Measurements from ENCODE around the gene CLIP2.
"Not testable (repeated sequence)": the region's sequence is repeated elsewhere in the genome, so short reads cannot be mapped to it uniquely, and the experiment has no call there.

The CLIP2 gene

DNA sequence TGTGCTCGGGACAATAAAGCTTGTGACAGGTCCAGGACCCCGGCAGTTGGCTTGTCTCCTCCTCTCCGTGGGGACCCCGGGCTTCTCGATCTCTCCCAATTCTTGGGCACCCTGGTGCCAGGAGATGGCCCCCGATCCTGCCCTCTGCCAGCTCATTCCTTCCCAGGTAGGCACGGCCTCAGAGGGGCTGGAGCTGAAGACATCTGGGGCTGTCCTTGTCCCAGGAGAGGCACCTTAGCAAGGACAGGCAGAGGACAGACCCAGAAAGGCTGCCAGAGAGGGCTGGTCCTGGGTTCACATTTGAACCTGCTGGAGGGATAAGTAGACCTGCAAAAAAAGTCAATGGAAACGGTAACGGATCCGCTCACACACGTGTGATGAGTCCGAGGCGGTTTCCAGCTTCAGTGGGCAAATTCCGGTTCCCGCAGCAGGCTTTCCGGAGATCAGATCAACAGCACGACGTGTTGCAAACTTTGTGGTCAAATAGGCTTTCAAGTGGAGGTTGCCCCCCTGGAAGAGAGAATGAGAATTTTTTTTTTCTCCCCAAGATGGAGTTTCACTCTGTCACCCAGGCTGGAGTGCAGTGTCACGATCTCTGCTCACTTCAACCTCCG lies 116.8 kb downstream of the CLIP2 start:
- no peak for FAIRE-seq
- DNase-seq (ENCODE audit: insufficient read length, low spot score): no peak
- no peak for TF ChIP-seq SPI1 (IDR thresholded peaks at IDR 0.05; ENCODE audit: low read depth, low read length)

DNA sequence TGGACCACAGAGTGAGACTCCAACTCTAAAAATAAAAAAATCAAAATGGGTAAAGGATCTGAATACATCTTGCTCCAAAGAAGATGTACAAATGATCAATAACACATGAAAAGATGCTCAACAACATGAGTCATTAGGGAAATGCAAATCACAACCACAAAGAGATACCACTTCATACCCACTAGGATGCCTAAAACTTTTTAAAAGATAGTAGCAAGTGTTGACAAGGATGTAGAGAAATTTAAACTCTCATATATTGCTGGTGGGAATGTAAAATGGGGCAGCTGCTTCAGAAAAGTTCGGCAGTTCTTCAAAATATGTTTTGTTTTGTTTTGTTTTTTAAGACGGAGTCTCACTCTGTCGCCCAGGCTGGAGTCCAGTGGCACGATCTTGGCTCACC lies 118.8 kb downstream of the CLIP2 start:
- no peak for FAIRE-seq
- no peak for TF ChIP-seq TAF1 (IDR thresholded peaks at IDR 0.05; ENCODE audit: low read depth, low read length)
- no peak for TF ChIP-seq POLR2AphosphoS5 (IDR thresholded peaks at IDR 0.05; ENCODE audit: low read depth, low read length)
- TF ChIP-seq POLR2A (IDR thresholded peaks at IDR 0.05; ENCODE audit: low read depth, low read length): no peak
- no peak for TF ChIP-seq POU2F2 (IDR thresholded peaks at IDR 0.05; ENCODE audit: low read depth, low read length)
- no peak for TF ChIP-seq SPI1 (IDR thresholded peaks at IDR 0.05; ENCODE audit: low read depth, low read length)
- no peak for TF ChIP-seq PAX5 (IDR thresholded peaks at IDR 0.05; ENCODE audit: insufficient read depth, low read length, severe bottlenecking)
- DNase-seq (ENCODE audit: insufficient read length, low spot score): no peak

GRCh38 chr7:74409571-74409970 lies 120.4 kb downstream of the CLIP2 start:
- TF ChIP-seq POU2F2 (IDR thresholded peaks at IDR 0.05; ENCODE audit: low read depth, low read length): no peak
- no peak for TF ChIP-seq POLR2AphosphoS5 (IDR thresholded peaks at IDR 0.05; ENCODE audit: low read depth, low read length)
- TF ChIP-seq SPI1 (IDR thresholded peaks at IDR 0.05; ENCODE audit: low read depth, low read length): no peak
- TF ChIP-seq TAF1 (IDR thresholded peaks at IDR 0.05; ENCODE audit: low read depth, low read length): no peak
- TF ChIP-seq POLR2A (IDR thresholded peaks at IDR 0.05; ENCODE audit: low read depth, low read length): no peak
- no peak for TF ChIP-seq PAX5 (IDR thresholded peaks at IDR 0.05; ENCODE audit: insufficient read depth, low read length, severe bottlenecking)
- FAIRE-seq (no peak), DNase-seq (ENCODE audit: insufficient read length, low spot score) (no peak)

DNA sequence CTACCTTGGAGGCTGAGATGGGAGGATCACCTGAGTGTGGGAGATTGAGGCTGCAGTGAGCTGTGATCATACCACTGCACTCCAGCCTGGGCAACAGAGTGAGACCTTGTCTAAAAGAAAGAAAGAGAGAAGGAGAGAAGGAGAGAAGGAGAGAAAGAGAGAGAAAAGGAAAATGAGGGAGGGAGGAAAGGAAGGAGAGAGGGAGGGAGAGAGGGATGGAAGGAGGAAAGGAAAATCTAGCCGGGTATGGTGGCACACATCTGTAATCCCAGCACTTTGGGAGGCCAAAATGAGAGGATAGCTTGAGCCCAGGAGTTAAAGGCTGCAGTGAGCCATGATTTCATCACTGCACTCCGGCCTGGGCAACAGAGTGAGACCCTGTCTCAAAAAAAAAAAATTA lies 121.6 kb downstream of the CLIP2 start:
- no peak for FAIRE-seq
- no peak for DNase-seq (ENCODE audit: insufficient read length, low spot score)
- TF ChIP-seq POU2F2 (IDR thresholded peaks at IDR 0.05; ENCODE audit: low read depth, low read length) (no peak), POLR2AphosphoS5 (IDR thresholded peaks at IDR 0.05; ENCODE audit: low read depth, low read length) (no peak), PAX5 (IDR thresholded peaks at IDR 0.05; ENCODE audit: insufficient read depth, low read length, severe bottlenecking) (no peak), POLR2A (IDR thresholded peaks at IDR 0.05; ENCODE audit: low read depth, low read length) (no peak), SPI1 (IDR thresholded peaks at IDR 0.05; ENCODE audit: low read depth, low read length) (no peak), TAF1 (IDR thresholded peaks at IDR 0.05; ENCODE audit: low read depth, low read length) (no peak)

DNA sequence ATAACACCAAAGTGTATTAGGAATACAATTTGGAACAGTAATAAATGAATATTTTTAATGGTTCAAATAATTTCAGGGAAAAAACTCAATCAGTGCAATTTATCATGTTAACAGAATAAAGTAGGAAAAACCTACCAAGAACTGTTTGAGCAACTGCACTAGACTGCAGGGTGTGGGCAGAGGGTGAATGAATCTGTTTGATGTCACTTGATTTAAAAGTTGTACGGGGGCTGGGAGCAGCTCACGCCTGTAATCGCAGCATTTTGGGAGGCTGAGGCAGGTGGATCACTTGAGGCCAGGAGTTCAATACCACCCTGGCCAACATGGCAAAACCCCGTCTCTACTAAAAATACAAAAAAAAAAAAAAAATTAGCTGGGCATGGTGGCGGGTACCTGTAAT lies 122.4 kb downstream of the CLIP2 start:
- DNase-seq (ENCODE audit: insufficient read length, low spot score); FAIRE-seq: not testable (repeated sequence)

DNA sequence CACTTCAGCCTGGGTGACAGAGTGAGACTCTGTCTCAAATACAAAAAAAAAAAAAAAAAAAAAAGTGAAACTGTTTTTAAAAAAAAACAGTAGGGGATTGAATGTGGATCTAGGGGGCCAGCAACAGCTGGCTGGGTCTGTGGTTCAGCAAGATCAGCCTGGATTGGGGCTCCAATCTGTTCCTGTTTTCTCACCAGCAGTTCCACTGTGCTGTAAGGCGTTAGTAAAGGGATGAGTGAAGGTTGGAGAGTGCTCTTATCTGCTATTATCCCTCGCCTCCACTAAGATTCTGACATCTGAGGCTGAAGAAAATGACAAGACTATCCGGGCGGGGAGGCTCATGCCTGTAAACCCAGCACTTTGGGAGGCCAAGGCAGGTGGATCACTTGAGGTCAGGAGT lies 122.8 kb downstream of the CLIP2 start:
- no peak for TF ChIP-seq TAF1 (IDR thresholded peaks at IDR 0.05; ENCODE audit: low read depth, low read length)
- no peak for TF ChIP-seq POU2F2 (IDR thresholded peaks at IDR 0.05; ENCODE audit: low read depth, low read length)
- no peak for TF ChIP-seq SPI1 (IDR thresholded peaks at IDR 0.05; ENCODE audit: low read depth, low read length)
- no peak for TF ChIP-seq POLR2AphosphoS5 (IDR thresholded peaks at IDR 0.05; ENCODE audit: low read depth, low read length)
- no peak for TF ChIP-seq POLR2A (IDR thresholded peaks at IDR 0.05; ENCODE audit: low read depth, low read length)
- no peak for TF ChIP-seq PAX5 (IDR thresholded peaks at IDR 0.05; ENCODE audit: insufficient read depth, low read length, severe bottlenecking)
- no peak for DNase-seq (ENCODE audit: insufficient read length, low spot score)
- FAIRE-seq: no peak

DNA sequence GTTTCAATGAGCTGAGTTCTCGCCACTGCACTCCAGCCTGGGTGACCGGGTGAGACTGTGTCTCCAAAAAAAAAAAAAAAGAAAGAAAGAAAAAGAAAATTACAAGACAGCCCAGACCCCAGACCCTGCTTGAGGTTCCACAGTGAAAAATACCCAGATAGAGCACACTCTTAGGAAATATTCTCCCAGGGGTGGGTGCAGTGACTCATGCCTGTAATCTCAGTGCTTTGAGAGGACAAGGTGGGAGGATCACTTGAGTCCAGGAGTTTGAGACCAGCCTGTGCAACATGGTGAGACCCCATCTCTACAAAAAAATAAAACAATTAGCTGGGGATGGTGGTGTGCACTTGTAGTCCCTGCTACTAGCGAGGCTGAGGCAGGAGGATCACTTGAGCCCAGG lies 123.4 kb downstream of the CLIP2 start:
- TF ChIP-seq POLR2A (IDR thresholded peaks at IDR 0.05; ENCODE audit: low read depth, low read length): no peak
- no peak for TF ChIP-seq TAF1 (IDR thresholded peaks at IDR 0.05; ENCODE audit: low read depth, low read length)
- no peak for TF ChIP-seq PAX5 (IDR thresholded peaks at IDR 0.05; ENCODE audit: insufficient read depth, low read length, severe bottlenecking)
- TF ChIP-seq SPI1 (IDR thresholded peaks at IDR 0.05; ENCODE audit: low read depth, low read length): no peak
- no peak for TF ChIP-seq POLR2AphosphoS5 (IDR thresholded peaks at IDR 0.05; ENCODE audit: low read depth, low read length)
- no peak for TF ChIP-seq POU2F2 (IDR thresholded peaks at IDR 0.05; ENCODE audit: low read depth, low read length)
- FAIRE-seq (no peak), DNase-seq (ENCODE audit: insufficient read length, low spot score) (no peak)

DNA sequence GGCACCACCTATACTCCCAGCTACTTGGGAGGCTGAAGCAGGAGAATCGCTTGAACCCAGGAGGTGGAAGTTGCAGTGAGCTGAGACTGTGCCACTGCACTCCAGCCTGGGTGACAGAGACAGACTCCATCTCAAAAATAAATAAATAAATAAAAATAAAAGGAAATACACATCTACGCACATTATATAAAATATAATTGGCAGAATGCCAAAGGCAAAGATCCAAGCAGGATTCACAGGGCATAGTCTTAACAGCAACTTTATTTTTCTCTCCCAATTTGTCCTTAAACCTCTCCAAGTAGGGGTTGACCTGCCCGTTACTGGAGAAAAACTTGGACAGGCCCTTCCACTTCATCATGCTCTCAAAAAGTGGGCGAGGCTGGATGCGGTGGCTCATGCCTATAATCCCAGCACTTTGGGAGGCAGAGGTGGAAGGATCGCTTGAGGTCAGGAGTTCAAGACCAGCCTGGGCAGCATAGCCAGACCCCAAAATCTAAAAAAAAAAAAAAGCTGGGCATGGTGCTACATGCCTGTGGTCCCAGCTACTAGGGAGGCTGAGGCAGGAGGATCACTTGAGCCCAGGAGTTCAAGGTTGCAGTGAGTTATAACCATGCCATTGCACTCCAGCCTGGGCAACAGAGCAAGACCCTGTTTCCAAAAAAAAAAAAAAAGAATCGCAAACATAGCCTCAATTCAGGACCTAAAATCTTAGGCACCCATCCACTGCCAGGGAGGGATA lies 125.6 kb downstream of the CLIP2 start:
- DNase-seq (ENCODE audit: insufficient read length, low spot score): not testable (repeated sequence)

GRCh38 chr7:74417419-74417971 lies 128.3 kb downstream of the CLIP2 start:
- peak; percentile 82 for FAIRE-seq
- TF ChIP-seq POLR2AphosphoS5 (IDR thresholded peaks at IDR 0.05; ENCODE audit: low read depth, low read length) (no peak), PAX5 (IDR thresholded peaks at IDR 0.05; ENCODE audit: insufficient read depth, low read length, severe bottlenecking) (no peak), TAF1 (IDR thresholded peaks at IDR 0.05; ENCODE audit: low read depth, low read length) (no peak), POU2F2 (IDR thresholded peaks at IDR 0.05; ENCODE audit: low read depth, low read length) (no peak), POLR2A (IDR thresholded peaks at IDR 0.05; ENCODE audit: low read depth, low read length) (no peak), SPI1 (IDR thresholded peaks at IDR 0.05; ENCODE audit: low read depth, low read length) (no peak)

More for the DNA sequence above, 125.6 kb downstream of the CLIP2 start:
- FAIRE-seq: not testable (repeated sequence)

GRCh38 chr7:74418076-74418475 lies 128.9 kb downstream of the CLIP2 start:
- FAIRE-seq (no peak), DNase-seq (ENCODE audit: insufficient read length, low spot score) (no peak)
- TF ChIP-seq POLR2A (IDR thresholded peaks at IDR 0.05; ENCODE audit: low read depth, low read length) (no peak), SPI1 (IDR thresholded peaks at IDR 0.05; ENCODE audit: low read depth, low read length) (no peak), POU2F2 (IDR thresholded peaks at IDR 0.05; ENCODE audit: low read depth, low read length) (no peak), TAF1 (IDR thresholded peaks at IDR 0.05; ENCODE audit: low read depth, low read length) (no peak), PAX5 (IDR thresholded peaks at IDR 0.05; ENCODE audit: insufficient read depth, low read length, severe bottlenecking) (no peak)

More at GRCh38 chr7:74417419-74417971, 128.3 kb downstream of the CLIP2 start:
- peak; percentile 89 for DNase-seq (ENCODE audit: insufficient read length, low spot score)

Data from GM12891 (cell line).